ENCODE measurements around the gene APOL1. TPM values are rescaled to one million over a fixed set of nuclear protein-coding genes. Genes with fewer than 3 reads are reported as not detected.

APOL1 gene
- total and polyA plus RNA-seq, 11 donors, result 10.4 to 132 (median 18.1) TPM

DNA sequence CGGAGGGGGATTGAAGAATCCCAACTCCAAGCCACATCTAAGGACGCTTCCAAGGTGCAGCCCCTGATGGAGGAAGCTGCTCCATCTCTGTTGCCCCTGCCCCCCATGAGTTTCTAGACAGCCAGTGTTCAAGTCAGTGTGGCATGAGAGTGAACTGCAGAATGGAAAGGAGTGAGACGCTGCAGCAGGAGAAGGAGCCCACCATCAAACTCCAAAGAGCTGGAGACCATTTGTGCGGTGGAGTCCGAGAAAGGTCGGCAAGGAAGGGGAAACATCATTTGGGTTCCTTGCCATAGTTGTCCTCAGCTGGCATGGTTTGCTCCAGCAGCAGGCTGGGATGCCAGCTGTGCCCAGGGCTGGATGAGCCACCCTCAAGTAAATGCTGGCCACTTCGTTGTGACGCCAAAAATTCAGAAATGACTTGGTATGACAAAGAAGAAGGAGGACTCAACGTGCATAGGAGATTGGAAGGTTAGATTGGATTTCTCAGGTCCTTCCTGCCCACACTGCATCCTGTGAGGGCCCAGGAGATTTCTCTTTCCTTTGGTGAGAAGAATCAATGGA, 30.0 kb upstream of the APOL1 start:
- TF ChIP-seq CTCF (IDR thresholded peaks at IDR 0.05) (no peak), POLR2A (IDR thresholded peaks at IDR 0.05) (no peak)
- Histone ChIP-seq H3K9me3 (no peaks in the 10 kb centered on the region), H3K4me1 (peaks cover 0 to 32% (median 16%) of the 10 kb centered on the region in 12 donors), H3K4me3 (no peak overlapping the region), H3K27me3 (no peaks in the 10 kb centered on the region), H3K36me3 (peaks cover 0 to 23% (median 10%) of the 10 kb centered on the region in 9 donors), H3K27ac (no peak overlapping the region)
- no peak for DNase-seq
- intact Hi-C loops (cut with DNase I), result loop anchor here in 7 of 10 donors (2.0 to 10.0 kb wide), 6 partner anchors 28 to 78 kb away; no protein-coding TSS in a partner anchor
- ATAC-seq, result no peak
- 78 to 83% (median 81%) methylated on average over 9 of the region's 9 CpGs for WGBS, 4 donors

DNA sequence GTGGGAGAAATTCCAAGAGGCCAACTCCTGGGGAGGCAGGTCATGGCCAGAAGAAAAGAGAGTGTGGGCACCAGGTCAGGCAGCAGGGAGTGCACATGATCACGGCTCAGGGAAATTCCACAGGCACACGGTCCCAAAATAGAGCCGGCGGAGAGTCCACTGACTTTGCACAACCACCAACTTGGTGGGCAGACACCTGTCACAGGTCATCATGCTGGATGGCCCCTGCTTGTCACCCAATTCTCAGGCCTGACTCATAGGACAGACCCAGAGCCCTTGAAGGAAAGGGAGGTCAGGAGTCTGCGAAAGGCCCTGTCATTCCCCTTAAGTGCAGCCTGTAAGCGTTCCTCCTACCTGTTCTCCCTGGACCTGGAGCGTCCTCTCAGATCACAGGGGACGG, 29.4 kb upstream of the APOL1 start:
- no peaks in the 10 kb centered on the region for H3K27me3 ChIP-seq
- peaks cover 0 to 32% (median 16%) of the 10 kb centered on the region in 12 donors for H3K4me1 ChIP-seq
- ATAC-seq (peak in 3 of 4 donors; percentile 17 to 53 (median 34)), DNase-seq (peak in 1 of 5 donors; percentile 26)
- no peak overlapping the region for H3K27ac ChIP-seq
- TF ChIP-seq POLR2A (IDR thresholded peaks at IDR 0.05) (no peak), CTCF (IDR thresholded peaks at IDR 0.05) (no peak)
- no peak overlapping the region for H3K4me3 ChIP-seq
- H3K36me3 ChIP-seq, result peaks cover 0 to 28% (median 15%) of the 10 kb centered on the region in 9 donors
- H3K9me3 ChIP-seq, result no peaks in the 10 kb centered on the region
- WGBS, 4 donors, result 61 to 68% (median 64%) methylated on average over 7 to 8 of the region's 8 CpGs
- intact Hi-C loops (cut with DNase I), result loop anchor here in 7 of 10 donors (2.0 to 10.0 kb wide), 6 partner anchors 29 to 79 kb away; no protein-coding TSS in a partner anchor

DNA sequence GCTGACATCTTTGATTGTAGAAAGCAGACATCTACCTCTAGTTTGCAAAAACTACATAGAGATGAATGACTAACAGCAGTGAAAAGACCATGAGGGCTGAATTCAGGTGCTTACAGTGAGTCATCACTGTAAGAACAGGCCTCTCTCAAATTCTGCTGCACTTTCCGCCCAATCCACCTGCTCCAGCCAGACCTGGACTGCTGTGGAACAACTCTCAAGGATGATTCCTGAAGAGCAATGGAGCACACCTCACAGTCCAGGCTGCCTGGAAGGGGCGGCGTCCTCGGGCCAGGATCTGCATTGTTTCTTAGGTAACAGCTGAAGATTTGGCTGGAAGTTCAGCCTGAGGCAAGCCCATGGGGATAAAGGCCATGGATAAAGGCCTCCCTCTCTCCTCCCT, 28.7 kb upstream of the APOL1 start:
- intact Hi-C loops (cut with DNase I), result loop anchor here in 7 of 10 donors (10.0 kb wide), 4 partner anchors 51 to 79 kb away; no protein-coding TSS in a partner anchor
- ATAC-seq (no peak), DNase-seq (no peak)
- Histone ChIP-seq H3K27me3 (no peaks in the 10 kb centered on the region), H3K36me3 (peaks cover 0 to 36% (median 23%) of the 10 kb centered on the region in 9 donors), H3K9me3 (no peaks in the 10 kb centered on the region), H3K27ac (no peak overlapping the region), H3K4me1 (peaks cover 0 to 32% (median 16%) of the 10 kb centered on the region in 12 donors), H3K4me3 (no peak overlapping the region)
- TF ChIP-seq CTCF (IDR thresholded peaks at IDR 0.05) (no peak), POLR2A (IDR thresholded peaks at IDR 0.05) (no peak)
- WGBS, 4 donors, result 75 to 94% (median 87%) methylated on average over 4 of the region's 4 CpGs

DNA sequence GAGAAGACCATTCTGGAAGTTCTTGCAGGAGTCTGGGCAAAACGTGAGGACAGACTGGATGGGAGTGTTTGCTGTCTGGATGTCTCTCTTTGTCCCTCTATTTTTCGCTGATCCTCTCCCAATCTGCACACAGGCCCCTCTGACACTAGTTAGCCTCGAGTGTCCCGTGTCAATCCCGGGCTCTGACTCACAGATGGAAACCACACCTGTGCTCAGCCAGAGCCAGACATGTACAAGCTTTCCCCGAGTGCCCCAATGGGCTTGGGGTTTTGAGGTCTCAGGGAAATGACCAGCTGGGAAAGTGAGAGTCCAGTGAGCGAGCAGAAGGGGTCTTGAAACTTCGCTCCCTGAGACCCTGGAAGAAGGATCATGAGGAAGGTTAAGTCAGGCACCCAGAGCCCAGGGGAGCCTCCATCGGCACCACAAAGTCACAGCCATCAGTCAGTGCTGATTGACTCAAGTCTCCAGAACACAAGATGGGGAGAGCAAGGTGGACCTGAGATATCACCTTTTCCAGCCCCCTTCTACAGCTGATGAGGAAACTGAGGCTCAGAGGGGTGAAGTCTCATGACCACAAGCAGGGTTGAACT, 27.5 kb upstream of the APOL1 start:
- no peak for DNase-seq
- H3K36me3 ChIP-seq, result peaks cover 0 to 48% (median 35%) of the 10 kb centered on the region in 9 donors
- H3K27ac ChIP-seq, result no peak overlapping the region
- no peak for ATAC-seq
- peaks cover 0 to 24% (median 16%) of the 10 kb centered on the region in 12 donors for H3K4me1 ChIP-seq
- no peak for TF ChIP-seq POLR2A (IDR thresholded peaks at IDR 0.05)
- TF ChIP-seq CTCF (IDR thresholded peaks at IDR 0.05), result no peak
- no peaks in the 10 kb centered on the region for H3K9me3 ChIP-seq
- H3K27me3 ChIP-seq, result no peaks in the 10 kb centered on the region
- 81 to 89% (median 86%) methylated on average over 7 to 9 of the region's 9 CpGs for WGBS, 4 donors
- H3K4me3 ChIP-seq, result no peak overlapping the region
- intact Hi-C loops (cut with DNase I), result loop anchor here in 7 of 10 donors (10.0 kb wide), 4 partner anchors 49 to 81 kb away; no protein-coding TSS in a partner anchor
